GM19238 (cell line): ENCODE data around the gene BTRC.
"Not testable (repeated sequence)": the region's sequence is repeated elsewhere in the genome, so short reads cannot be mapped to it uniquely, and the experiment has no call there.

ENCODE experiments used
- DNase-seq: peaks from one replicate; pipeline ENCODE4 v3.0.0; 2011; ENCODE audit warnings: low spot score; ENCODE audit not compliant: insufficient read length

BTRC gene

DNA sequence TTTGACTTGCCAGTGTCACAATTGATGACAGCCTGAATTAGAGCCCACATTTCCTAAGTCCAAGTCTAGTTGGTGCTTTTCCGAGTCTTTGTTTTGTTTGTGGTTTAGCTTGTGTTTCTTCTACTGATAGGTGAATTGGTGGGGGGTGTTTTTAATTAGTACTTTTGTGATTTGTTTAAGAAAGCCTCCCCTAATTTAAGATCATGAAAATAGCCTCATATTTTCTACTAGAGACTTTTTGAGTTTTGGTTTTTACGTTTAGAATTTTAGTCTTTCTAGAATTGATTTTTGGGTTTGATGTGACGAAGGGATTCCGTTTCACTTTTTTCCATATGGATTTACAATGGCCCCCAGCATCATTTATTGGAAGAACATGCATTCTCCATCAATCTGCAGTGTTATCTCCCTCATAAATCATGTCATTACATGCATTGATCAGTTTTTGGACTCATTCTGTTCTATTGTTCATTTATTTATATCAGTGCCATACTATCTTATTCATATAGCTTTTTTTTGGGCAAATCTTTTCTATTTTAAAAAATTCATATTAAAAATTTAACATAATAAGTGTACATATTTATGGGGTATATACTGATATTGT lies 32.8 kb downstream of the BTRC start:
- DNase-seq, result no peak

DNA sequence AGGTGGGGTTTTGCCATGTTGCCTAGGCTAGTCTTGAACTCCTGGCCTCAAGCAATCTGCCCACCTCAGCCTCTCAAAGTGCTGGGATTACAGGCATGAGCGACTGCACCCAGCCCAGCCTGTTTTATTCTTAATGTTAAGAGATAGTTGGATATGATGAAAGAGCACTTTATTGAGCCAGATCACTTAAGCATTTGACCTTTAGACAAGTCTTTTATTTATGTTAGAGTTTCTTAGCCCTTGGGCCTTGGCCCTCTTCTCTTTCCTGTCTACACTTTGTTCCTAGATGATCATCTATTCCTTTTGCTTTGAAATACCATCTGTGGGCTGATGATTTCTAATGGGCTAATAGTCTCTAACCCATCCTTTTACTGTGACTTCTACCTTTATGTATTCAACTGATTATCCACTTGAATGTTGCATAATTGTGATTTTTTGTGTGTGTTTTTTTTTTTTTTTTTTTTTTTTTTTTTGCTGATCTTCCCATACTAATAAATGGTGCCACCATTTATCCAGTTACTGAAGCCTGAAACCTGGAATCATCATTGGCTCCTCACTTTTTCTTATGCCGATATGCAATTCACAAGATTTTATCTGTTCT lies 34.8 kb downstream of the BTRC start:
- DNase-seq, result no peak

DNA sequence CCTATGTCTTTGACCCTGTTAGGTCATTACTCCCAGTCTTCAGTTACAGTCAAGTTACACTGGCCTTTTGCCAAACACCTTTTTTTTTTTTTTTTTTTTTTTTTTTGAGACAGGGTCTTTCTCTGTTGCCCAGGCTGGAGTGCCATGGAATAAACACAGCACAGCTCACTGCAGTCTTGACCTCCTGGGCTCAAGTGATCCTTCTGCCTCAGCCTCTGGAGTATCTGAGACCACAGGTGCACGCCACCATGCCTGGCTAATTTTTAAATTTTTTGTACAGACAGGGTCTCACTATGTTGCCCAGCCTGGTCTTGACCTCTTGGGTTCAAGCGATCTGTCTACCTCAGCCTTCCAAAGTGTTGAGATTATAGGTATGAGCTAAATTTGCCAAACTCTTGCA lies 35.6 kb downstream of the BTRC start:
- not testable (repeated sequence) for DNase-seq

DNA sequence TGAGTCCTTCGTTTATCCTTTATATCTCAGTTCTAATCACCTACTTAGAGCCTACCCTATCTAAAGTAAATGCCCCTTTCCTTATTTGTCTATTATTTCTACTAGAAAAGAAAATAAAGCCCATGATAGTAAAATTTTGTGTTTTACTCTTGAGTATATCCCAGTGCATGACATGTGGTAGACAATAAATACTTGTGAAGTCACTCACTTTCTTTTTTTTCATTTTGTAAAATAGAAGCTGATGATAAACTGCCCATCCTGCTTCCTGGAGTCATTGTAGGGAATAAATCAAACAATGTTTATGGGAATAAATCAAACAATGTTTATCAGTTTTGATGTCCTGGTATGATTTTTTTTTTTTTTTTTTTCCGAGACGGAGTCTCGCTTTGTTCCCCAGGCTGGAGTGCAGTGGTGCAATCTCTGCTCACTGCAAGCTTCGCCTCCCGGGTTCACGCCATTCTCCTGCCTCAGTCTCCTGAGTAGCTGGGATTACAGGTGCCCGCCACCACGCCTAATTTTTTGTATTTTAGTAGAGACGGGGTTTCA lies 36.1 kb downstream of the BTRC start:
- DNase-seq, result no peak

DNA sequence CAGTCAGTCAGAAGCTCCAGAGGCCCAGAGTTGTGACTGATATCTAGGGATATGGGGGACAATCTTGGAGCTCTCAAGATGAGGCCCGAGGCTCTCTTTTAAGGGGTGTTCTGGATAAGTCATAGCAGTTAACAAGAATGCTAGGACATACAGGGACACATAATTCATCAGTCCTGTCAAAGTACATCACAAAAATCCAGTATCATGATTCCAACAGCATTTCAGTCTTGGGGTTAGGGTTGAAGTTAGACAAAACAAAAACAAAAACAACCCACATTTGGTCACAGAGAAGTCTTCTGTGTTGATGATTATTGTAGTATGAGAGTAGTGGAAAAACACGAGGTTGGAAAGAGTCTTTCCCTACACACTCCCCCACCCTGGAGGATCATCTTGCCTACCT lies 39.4 kb downstream of the BTRC start:
- DNase-seq, result no peak

DNA sequence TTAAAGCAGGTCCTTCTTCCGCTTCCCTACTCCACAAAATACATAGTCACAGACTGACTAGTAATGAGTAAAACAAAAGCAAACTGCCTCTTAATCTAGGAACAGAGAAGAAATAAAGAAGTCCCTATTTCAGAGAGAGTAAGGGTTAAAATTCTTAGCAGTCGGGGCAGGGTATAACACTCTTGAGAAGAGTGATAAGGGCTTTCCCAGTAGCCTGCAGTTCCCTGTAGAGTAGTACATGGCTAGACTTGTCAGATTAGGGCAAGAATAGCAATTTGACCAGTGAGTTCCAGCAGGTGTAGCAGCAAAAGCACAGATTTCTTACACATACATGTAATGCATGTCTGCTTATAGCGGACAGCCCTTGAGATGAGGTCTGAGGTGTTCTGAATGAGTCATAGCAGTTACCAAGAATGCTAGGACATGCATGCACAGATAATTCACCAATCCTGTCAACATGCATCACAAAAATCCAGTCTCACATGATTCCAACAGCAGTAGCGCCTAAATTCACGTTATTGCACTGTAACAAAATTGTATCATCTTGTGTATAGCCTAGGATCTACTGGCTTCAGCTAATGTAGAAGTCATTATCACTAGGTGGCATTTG lies 40.7 kb downstream of the BTRC start:
- no peak for DNase-seq

DNA sequence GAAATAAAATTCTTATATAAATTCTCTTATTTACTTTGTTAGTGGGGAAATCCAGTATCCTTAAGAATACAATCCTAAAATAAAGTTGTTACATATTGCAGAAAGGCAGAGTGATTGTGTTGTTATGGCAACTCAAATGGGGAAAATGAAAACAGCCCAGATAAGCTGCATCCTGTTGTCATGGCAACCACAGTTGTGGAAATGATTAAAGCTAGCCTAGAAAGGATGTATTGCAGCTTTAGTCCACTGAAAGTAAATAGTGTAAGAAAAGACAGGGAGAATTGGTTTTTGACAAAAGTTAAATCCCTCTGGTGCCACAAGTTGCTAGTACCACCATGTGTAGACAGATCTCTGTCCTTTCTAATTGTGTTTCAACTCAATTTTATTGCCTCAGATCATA lies 43.2 kb downstream of the BTRC start:
- no peak for DNase-seq

DNA sequence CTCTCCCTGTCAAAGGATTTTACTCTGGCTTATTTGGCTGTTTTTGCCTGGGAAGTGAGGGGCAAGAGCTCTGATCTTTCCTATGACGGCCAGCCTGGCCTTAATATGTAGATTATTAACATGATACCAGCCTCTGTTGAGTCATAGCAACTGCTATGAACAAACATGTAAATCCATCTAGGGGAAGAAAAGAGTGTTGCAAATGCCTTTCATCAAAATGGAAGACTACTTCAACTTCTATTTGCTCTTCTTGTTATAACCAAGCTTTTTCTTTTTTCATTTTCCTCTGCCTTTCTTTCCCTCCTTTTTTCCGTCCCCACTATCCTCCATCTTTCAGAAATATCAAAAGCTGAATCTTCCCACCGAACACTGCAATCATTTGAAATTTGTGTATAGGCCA lies 46.6 kb downstream of the BTRC start:
- no peak for DNase-seq

DNA sequence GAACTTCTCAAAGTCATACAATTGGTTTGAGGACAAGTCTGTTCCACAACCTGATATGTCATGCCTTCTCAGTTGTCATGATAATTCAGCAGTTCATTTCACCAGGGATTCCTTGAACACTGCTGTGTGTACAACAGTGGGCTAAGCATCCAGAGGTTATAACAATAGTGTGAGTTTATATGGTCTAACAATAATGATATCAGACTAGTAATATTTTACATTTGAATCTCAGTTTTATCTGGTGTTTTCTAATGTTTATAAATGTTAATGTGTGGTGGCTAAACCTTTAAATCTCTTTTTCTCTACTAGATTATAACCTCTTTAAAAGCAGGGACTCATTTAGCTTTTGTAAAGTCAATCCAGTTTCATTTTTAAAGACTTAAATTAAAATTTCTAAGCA lies 48.7 kb downstream of the BTRC start:
- DNase-seq, result no peak

DNA sequence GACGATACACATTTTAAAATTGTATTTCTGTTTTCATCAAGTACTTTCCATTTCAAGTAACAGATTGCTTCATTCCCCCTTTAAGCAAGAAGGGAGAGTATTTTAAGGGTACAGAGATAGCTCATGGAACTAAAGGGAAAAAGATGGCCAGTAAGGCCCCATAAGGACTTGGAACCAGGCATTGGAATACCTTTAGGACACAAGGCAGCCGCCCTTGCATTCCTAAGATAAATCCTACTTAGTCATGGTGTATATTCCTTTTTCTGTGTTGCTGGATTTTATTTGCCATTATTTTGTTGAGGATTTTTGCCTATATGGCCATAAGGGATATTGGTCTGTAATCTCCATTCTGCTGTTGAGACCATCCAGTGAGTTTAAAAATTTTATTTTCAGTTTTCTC lies 49.2 kb downstream of the BTRC start:
- DNase-seq, result no peak

DNA sequence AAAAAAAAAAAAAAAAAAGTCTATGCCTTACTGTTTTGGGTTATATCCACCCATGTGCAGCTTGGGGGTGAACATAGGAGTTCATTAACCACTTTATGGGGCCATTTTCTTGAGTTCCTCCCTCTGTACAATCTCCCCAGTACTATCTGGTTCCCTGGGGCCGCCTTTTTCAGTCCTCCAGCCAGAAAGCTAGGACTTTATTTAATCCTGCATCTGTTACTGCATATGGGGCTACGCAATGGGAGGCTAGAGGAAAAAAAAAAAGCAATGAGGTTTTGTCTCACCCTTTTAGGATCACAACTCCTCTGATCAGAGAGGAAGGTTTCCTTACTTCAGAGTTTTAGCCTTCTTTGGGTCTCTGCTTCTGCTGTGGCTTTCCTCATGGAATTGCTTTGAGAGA lies 51.0 kb downstream of the BTRC start:
- DNase-seq, result no peak

DNA sequence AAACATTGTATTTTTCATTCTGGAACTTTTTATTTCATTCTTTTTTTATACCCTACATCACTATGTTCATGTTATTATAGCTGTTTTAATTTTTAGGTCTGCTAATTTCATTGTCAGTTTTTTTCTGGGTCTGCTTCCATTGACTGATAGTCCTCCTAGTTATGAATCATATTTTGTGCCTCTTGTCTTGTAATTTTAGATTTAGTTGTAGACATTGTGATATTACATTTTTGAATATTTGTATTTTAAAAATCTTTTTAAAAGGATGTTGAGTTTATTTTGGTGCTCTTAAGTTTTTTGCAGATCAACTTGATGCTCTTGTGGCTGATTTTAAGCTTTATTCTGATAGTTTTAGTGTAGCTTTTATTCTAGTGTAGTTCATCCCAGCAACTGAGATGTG lies 57.6 kb downstream of the BTRC start:
- no peak for DNase-seq

DNA sequence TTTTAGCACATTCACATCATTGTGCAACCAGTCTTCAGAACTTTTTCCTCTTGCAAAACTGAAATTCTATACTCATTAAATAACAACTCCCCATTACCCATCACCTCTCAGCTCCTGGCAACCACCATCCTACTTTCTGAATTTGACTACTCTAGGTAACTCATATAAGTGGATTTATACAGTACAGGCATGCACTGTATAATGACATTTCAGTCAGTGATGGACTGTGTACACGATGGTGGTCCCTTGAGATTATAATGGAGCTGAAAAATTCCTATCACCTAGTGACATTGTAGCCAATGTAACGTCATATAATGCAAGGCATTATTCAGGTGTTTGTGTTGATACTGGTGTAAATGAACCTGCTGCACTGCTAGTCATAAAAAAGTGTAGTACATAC lies 60.1 kb downstream of the BTRC start:
- no peak for DNase-seq

DNA sequence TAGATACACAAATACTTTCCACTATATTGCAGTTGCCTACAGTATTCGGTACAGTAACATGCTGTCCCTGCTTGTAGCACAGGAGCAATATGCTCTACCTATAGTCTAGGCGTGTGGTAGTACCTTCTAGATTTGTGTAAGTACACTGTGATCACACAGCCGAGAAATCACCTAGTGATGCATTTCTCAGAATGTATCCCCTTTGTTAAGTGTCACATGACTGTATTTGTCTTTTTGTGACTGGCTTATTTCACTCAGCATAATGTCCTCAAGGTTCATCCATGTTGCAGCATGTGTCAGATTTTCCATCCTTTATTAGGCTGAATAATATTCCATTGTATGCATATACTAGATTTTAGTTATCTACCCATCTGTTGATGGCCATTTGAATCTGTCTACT lies 61.9 kb downstream of the BTRC start:
- DNase-seq, result no peak

DNA sequence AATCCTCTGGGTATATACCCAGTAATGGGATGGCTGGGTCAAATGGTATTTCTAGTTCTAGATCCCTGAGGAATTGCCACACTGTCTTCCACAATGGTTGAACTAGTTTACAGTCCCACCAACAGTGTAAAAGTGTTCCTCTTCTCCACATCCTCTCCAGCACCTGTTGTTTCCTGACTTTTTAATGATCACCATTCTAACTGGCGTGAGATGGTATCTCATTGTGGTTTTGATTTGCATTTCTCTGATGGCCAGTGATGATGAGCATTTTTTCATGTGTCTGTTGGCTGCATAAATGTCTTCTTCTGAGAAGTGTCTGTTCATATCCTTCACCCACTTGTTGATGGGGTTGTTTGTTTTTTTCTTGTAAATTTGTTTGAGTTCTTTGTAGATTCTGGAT lies 68.0 kb downstream of the BTRC start:
- not testable (repeated sequence) for DNase-seq

DNA sequence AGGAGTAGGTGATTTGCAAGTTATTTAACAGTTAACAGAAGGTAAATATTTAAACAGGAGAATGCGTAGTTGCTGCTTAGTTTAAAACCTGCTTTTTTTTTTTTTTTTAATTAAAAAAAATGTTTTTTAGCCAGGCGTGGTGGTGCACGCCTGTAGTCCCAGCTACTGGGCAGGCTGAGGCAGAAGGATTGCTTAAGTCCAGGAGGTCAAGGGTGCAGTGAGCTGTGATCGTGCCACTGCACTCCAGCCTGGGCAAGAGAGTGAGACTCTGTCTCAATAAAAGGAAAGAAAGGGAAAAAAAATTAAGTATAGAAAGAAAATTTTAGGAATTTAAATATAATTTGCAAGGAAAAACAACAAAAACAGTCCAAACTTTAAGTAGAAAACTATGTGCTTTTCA lies 71.6 kb downstream of the BTRC start:
- no peak for DNase-seq

DNA sequence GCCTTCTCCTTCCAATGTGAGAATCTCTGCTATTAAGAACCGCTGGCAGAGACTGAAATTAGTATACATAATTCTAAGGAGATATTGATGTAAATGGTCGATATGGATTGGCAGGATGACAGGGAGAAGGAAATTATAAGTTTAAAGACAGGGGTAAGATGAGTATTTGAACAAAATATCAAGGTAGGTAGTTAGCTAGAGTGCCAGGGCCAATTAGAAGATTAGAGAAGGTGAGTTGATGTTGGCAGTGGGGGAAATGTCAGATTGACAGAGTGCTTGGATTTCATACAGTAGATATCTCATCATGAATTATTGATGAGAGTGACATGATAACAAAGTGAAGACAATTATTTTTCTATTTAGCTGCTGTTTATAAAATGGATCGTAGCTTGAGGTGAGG lies 74.1 kb downstream of the BTRC start:
- no peak for DNase-seq

DNA sequence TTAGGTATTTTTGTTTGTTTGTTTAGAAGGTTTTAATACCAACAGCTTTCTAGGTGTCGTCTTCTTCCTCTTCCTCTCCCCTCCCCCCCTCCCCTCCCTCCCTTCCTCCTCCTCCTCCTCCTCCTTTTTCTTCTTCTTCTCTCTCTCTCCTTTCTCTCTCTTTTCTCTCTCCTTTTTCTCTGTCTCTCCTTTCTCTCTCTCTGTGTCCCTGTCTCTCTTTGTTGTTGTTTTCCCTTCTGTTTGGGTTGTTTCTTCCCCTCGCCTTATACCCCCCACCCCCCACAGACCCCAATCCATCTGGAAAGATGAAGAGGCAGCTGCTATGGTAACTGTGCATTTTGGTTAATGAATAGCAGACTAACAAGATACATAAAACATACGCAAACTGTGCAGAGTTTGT lies 75.5 kb downstream of the BTRC start:
- DNase-seq, result no peak

DNA sequence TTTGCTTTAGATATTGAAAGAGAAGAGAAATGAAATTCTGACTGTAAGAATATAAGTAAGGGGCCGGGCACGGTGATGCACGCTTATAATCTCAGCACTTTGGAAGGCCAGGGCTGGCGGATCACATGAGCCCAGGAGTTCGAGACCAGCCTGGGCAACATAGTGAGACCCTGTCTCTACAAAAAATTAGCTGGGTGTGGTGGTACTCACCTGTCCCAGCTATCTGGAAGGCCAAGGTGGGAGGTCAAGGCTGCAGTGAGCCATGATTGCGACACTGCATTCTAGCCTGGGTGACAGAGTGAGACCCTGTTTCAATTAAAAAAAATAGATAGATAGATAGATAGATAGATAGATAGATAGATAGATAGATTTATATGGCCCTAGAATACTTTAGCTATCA lies 82.3 kb downstream of the BTRC start:
- no peak for DNase-seq

DNA sequence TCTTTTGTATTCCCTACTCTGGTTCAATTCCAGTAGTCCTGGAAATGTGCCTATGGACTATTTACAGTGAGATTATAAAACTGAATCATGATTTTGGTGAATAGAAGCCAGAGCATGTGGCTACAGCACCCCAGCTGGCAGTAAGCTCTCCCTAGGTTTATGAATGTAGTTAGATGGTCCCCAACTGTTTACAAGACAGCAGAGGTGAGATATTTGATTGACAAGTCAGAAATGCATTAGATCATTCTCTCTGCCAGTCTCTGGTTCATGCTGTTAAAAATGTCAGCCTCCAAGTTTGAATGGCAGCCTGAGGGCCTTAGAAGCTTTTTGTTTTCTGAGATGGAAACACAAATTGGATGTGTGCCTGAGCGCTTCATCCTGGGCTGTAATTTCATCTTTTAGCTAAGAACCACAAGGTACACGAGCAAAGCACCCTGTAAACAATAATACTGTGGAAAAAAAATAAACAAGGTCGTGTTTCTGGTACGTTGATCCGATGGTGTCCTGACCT lies 85.0 kb downstream of the BTRC start:
- no peak for DNase-seq

DNA sequence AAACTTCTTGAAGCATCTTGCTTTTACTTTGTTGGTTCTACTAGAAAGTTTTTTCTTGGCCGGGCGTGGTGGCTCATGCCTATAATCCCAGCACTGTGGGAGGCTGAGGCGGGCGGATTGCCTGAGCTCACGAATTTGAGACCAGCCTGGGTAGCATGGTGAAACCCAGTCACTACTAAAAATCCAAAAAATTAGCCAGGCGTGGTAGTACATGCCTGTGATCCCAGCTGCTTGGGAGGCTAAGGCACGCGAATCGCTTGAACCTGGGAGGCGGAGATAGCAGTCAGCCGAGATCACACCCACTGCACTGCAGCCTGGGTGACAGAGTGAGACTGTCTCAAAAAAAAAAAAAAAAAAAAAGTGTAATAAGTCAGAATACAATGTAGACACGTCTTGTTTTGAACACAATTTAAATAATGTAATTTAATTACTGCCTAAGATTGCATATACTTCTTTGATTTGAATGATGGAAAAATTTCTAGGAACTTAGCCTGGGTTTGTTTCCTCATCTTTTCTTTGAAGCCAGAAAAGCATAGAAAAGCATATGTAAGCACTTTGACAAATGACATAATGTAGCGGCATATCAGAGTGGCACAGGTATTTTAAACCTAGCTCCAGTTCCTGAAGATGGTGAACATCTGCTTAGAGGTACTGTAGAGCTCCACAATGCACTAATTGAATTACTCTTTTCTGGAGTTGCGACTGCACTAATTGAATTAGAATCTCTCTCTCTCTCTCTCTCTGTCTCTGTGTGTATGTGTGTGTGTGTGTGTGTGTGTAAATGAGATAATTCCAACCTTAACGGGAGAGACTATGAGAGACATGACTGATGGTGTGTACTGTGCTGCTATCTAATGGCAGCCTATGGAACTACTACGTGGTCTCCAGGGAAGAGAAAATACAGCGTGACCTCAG lies 87.8 kb downstream of the BTRC start:
- no peak for DNase-seq

DNA sequence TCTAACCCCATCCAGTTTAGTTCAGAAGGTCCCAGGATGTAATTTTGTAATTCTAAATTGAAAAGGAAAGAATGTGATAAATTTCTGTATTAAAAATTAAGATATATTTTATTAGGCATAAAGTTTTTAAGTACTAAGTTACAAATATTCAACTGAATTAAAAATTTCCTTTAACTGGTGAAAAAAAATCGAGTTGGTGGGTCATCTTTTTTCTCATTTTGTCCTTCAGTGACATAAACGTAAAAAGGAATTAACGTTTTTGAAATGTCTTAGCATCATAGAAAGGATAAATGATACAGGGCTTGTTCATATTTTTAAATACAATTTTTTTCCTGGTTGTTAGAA lies 88.5 kb downstream of the BTRC start:
- DNase-seq, result no peak
